ENCODE results near the gene CACYBP. TPM values are rescaled to one million over a fixed set of nuclear protein-coding genes. Genes with fewer than 3 reads are reported as not detected.

The CACYBP gene
- total RNA-seq, 4 donors from 2014 or later: 52.5 to 261 (median 117) TPM

DNA sequence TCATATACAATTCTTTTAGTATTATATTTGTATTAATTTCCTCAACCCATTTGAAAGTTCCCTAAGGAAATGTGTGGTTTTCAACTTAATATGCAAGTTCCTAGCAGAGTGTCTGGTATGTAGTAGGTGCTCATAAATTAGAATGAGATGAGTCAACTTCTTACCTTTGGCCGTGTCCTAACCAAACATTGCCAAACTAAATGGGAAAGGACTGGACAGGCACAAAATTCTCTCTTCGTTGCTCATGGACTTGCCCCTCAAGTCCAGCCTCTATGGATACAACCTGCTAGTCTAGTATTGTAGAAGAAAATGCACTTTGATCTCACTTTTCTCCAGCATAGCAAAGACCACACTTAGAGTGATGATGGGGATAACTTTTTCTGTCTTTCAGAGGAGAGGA is 35.0 kb downstream of the CACYBP start:
- H3K4me3 ChIP-seq: no peak overlapping the region
- H3K36me3 ChIP-seq: no peaks in the 10 kb centered on the region
- no peak overlapping the region for H3K27ac ChIP-seq
- peaks cover 0 to 5% (median 0%) of the 10 kb centered on the region in 3 donors for H3K4me1 ChIP-seq
- H3K9me3 ChIP-seq: no peaks in the 10 kb centered on the region
- WGBS, 2 donors (ENCODE audit: low coverage in 1 of 2): 68 to 82% methylated on average over 2 of the region's 2 CpGs
- no peaks in the 10 kb centered on the region for H3K27me3 ChIP-seq
- no peak for ATAC-seq
- TF ChIP-seq POLR2AphosphoS5 (IDR thresholded peaks at IDR 0.05) (no peak), POLR2A (IDR thresholded peaks at IDR 0.05) (no peak), EP300 (IDR thresholded peaks at IDR 0.05) (no peak)
- TF ChIP-seq, protein P1, sequence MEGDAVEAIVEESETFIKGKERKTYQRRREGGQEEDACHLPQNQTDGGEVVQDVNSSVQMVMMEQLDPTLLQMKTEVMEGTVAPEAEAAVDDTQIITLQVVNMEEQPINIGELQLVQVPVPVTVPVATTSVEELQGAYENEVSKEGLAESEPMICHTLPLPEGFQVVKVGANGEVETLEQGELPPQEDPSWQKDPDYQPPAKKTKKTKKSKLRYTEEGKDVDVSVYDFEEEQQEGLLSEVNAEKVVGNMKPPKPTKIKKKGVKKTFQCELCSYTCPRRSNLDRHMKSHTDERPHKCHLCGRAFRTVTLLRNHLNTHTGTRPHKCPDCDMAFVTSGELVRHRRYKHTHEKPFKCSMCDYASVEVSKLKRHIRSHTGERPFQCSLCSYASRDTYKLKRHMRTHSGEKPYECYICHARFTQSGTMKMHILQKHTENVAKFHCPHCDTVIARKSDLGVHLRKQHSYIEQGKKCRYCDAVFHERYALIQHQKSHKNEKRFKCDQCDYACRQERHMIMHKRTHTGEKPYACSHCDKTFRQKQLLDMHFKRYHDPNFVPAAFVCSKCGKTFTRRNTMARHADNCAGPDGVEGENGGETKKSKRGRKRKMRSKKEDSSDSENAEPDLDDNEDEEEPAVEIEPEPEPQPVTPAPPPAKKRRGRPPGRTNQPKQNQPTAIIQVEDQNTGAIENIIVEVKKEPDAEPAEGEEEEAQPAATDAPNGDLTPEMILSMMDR (IDR thresholded peaks at IDR 0.05): no peak

DNA sequence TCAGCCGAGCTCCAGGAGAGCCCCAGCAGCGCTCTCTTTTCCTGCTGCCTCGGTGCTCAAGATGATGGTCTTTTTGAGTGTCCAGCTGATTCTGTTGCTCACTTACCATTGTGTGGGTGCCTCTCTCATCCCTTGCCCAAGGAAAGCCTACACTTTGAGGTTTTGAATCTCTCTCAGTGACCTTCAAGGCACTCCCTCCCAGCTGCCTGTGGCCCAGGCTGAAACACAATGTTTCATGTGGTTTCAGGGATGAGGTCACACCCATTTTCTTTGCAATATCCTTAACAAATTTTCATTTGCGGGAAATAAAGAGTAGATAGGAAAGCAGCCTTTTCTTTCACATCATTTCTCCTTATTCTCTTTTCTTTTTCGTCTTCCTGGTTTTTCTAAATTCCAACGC is 36.1 kb downstream of the CACYBP start:
- no peak overlapping the region for H3K27ac ChIP-seq
- H3K4me3 ChIP-seq: no peak overlapping the region
- 67 to 84% methylated on average over 3 to 6 of the region's 6 CpGs for WGBS, 2 donors (ENCODE audit: low coverage in 1 of 2)
- no peak for TF ChIP-seq POLR2A (IDR thresholded peaks at IDR 0.05)
- TF ChIP-seq, protein P1 (IDR thresholded peaks at IDR 0.05): no peak
- no peak for TF ChIP-seq POLR2AphosphoS5 (IDR thresholded peaks at IDR 0.05)
- no peak for TF ChIP-seq EP300 (IDR thresholded peaks at IDR 0.05)
- H3K9me3 ChIP-seq: no peaks in the 10 kb centered on the region
- no peak for ATAC-seq
- H3K4me1 ChIP-seq: no peaks in the 10 kb centered on the region
- H3K27me3 ChIP-seq: no peaks in the 10 kb centered on the region
- no peaks in the 10 kb centered on the region for H3K36me3 ChIP-seq

DNA sequence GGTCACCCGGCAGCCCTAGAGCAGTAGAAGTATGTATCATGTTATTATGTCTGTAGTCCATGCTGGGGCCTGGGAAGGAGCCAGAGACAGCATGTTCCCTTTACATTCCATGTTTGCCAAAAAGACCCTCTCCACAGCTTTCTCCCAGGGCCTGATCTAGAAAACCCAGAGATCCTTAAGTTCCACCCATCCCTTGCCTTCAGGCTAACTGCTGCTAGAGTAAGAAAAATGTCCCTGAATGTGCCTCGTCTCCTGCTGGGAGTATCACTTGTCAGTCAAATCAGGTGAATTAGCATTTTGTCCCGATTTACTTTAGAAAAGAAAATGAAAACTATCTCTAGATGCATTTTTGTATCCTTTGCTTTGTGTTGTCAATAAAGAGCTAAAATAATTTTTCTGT is 36.7 kb downstream of the CACYBP start:
- no peak for ATAC-seq
- WGBS, 2 donors (ENCODE audit: low coverage in 1 of 2): 69 to 80% methylated on average over 3 of the region's 3 CpGs

DNA sequence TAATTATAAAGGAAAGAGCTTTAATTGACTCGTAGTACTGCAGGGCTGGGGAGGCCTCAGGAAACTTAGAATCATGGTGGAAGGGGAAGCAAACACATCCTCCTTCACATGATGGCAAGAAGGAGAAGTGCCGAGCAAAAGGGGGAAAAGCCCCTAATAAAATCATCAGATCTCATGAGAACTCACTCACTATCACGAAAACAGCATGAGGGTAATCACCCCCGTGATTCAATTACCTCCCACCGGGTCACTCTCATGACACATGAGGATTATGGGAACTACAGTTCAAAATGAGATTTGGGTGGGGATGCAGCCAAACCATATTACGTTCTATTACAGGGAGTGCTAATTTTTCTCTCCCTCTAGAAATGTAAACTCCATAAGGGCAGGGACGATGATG is 37.7 kb downstream of the CACYBP start:
- H3K36me3 ChIP-seq: no peaks in the 10 kb centered on the region
- TF ChIP-seq POLR2AphosphoS5 (IDR thresholded peaks at IDR 0.05) (no peak), EP300 (IDR thresholded peaks at IDR 0.05) (no peak), POLR2A (IDR thresholded peaks at IDR 0.05) (no peak)
- TF ChIP-seq, protein P1 (IDR thresholded peaks at IDR 0.05): no peak
- no peak overlapping the region for H3K4me3 ChIP-seq
- ATAC-seq: no peak
- 43 to 50% methylated on average over 3 to 5 of the region's 7 CpGs for WGBS, 2 donors (ENCODE audit: low coverage in 1 of 2)
- no peaks in the 10 kb centered on the region for H3K4me1 ChIP-seq
- no peaks in the 10 kb centered on the region for H3K27me3 ChIP-seq
- H3K27ac ChIP-seq: no peak overlapping the region
- H3K9me3 ChIP-seq: no peaks in the 10 kb centered on the region

More for the DNA sequence above, 36.7 kb downstream of the CACYBP start:
- H3K27ac ChIP-seq: no peak overlapping the region
- H3K4me3 ChIP-seq: no peak overlapping the region
- H3K36me3 ChIP-seq: no peaks in the 10 kb centered on the region
- no peaks in the 10 kb centered on the region for H3K4me1 ChIP-seq
- H3K27me3 ChIP-seq: no peaks in the 10 kb centered on the region
- no peaks in the 10 kb centered on the region for H3K9me3 ChIP-seq
- TF ChIP-seq POLR2AphosphoS5 (IDR thresholded peaks at IDR 0.05) (no peak), EP300 (IDR thresholded peaks at IDR 0.05) (no peak), POLR2A (IDR thresholded peaks at IDR 0.05) (no peak)
- TF ChIP-seq, protein P1 (IDR thresholded peaks at IDR 0.05): no peak

DNA sequence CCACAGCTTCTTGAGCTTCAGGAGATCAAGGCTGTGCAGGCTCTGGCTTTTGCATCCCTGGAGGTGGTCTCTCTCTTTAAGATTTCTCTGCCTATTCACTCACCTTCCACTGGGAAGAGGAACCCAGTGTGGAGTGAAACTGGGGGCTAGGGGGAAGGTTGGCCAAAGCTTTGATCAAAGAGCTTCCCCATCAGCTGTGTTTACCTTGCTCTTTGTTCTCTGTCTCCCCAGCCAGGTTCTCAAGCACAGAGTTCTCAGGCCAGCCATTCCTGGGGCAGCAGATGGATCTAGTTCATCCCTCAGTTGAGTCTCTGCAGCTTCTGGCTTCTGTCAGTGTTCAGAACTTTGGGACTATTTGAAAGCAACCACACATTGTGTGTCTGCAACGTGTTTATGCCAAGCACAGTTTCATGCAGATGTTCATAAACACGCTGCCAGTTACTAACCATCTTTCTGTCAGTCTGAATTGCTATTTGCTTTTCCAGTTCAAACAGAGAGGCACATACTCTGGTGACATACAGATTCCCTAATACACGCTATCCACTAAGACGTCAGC is 40.7 kb downstream of the CACYBP start:
- WGBS, 2 donors (ENCODE audit: low coverage in 1 of 2): 58 to 69% methylated on average over 4 of the region's 4 CpGs
- Histone ChIP-seq H3K36me3 (no peaks in the 10 kb centered on the region), H3K27ac (no peak overlapping the region), H3K9me3 (no peaks in the 10 kb centered on the region), H3K27me3 (no peaks in the 10 kb centered on the region), H3K4me3 (no peak overlapping the region), H3K4me1 (no peaks in the 10 kb centered on the region)
- TF ChIP-seq, protein P1 (IDR thresholded peaks at IDR 0.05): no peak
- TF ChIP-seq EP300 (IDR thresholded peaks at IDR 0.05) (no peak), POLR2A (IDR thresholded peaks at IDR 0.05) (no peak), POLR2AphosphoS5 (IDR thresholded peaks at IDR 0.05) (no peak)
- ATAC-seq: no peak

Measured in gastroesophageal sphincter (tissue), 4 donors.